ENCODE results near the gene MTHFSD. TPM values are rescaled to one million over a fixed set of nuclear protein-coding genes. Genes with fewer than 3 reads are reported as not detected.

Gene MTHFSD
- total and polyA plus RNA-seq, 3 donors from 2014 or later = 42.2 to 55.6 (median 45.0) TPM

- no peaks in the 10 kb centered on the region for H3K9me3 ChIP-seq
- TF ChIP-seq CTCF (IDR thresholded peaks at IDR 0.05) = no peak
- TF ChIP-seq POLR2A (IDR thresholded peaks at IDR 0.05) = no peak
- WGBS, 2 donors = 75 to 77% methylated on average over 26 to 35 of the region's 35 CpGs
- H3K27ac ChIP-seq = no peak overlapping the region
- no peaks in the 10 kb centered on the region for H3K4me1 ChIP-seq
- no peaks in the 10 kb centered on the region for H3K36me3 ChIP-seq (ENCODE audit: low read depth, missing control alignments)
- H3K27me3 ChIP-seq = no peaks in the 10 kb centered on the region
- H3K4me3 ChIP-seq = no peak overlapping the region
- DNase-seq = no peak
- intact Hi-C loops (cut with DNase I; ENCODE audit: low total_unique reads) = no loop called here
Observed at GRCh38 chr16:86521236-86522197, 33.5 kb downstream of the MTHFSD start.

GRCh38 chr16:86520317-86521210 is 34.5 kb downstream of the MTHFSD start:
- H3K27ac ChIP-seq = no peak overlapping the region
- WGBS, 2 donors = 41 to 49% methylated on average over 27 to 30 of the region's 30 CpGs
- TF ChIP-seq POLR2A (IDR thresholded peaks at IDR 0.05) = no peak
- no peak for TF ChIP-seq CTCF (IDR thresholded peaks at IDR 0.05)
- intact Hi-C loops (cut with DNase I; ENCODE audit: low total_unique reads) = no loop called here
- no peaks in the 10 kb centered on the region for H3K9me3 ChIP-seq
- H3K27me3 ChIP-seq = no peaks in the 10 kb centered on the region
- no peak overlapping the region for H3K4me3 ChIP-seq
- no peaks in the 10 kb centered on the region for H3K4me1 ChIP-seq
- H3K36me3 ChIP-seq (ENCODE audit: low read depth, missing control alignments) = no peaks in the 10 kb centered on the region
- no peak for DNase-seq

GRCh38 chr16:86519649-86520316 is 35.3 kb downstream of the MTHFSD start:
- Histone ChIP-seq H3K27ac (no peak overlapping the region), H3K4me1 (no peaks in the 10 kb centered on the region), H3K4me3 (no peak overlapping the region), H3K9me3 (no peaks in the 10 kb centered on the region), H3K27me3 (no peaks in the 10 kb centered on the region), H3K36me3 (ENCODE audit: low read depth, missing control alignments) (no peaks in the 10 kb centered on the region)
- DNase-seq = peak; percentile 76
- intact Hi-C loops (cut with DNase I; ENCODE audit: low total_unique reads) = loop anchor here (5.0 kb wide), 2 partner anchors 177 to 447 kb away; no protein-coding TSS in a partner anchor
- 35 to 38% methylated on average over 23 to 31 of the region's 31 CpGs for WGBS, 2 donors
- no peak for TF ChIP-seq POLR2A (IDR thresholded peaks at IDR 0.05)
- TF ChIP-seq CTCF (IDR thresholded peaks at IDR 0.05) = peak; percentile 74 to 87 (median 83)

GRCh38 chr16:86519007-86519648 is 35.9 kb downstream of the MTHFSD start:
- intact Hi-C loops (cut with DNase I; ENCODE audit: low total_unique reads) = loop anchor here (5.0 kb wide), 2 partner anchors 177 to 447 kb away; no protein-coding TSS in a partner anchor
- H3K27me3 ChIP-seq = no peaks in the 10 kb centered on the region
- no peaks in the 10 kb centered on the region for H3K4me1 ChIP-seq
- no peak overlapping the region for H3K27ac ChIP-seq
- no peaks in the 10 kb centered on the region for H3K9me3 ChIP-seq
- TF ChIP-seq CTCF (IDR thresholded peaks at IDR 0.05) (no peak), POLR2A (IDR thresholded peaks at IDR 0.05) (no peak)
- whole genome bisulfite sequencing, 2 donors = 86 to 89% methylated on average over 16 of the region's 16 CpGs
- no peak for DNase-seq
- no peak overlapping the region for H3K4me3 ChIP-seq
- H3K36me3 ChIP-seq (ENCODE audit: low read depth, missing control alignments) = no peaks in the 10 kb centered on the region
